Transverse colon (tissue), 4 donors: Measurements from ENCODE around the gene ZHX3. TPM values are rescaled to one million over a fixed set of nuclear protein-coding genes. Genes with fewer than 3 reads are reported as not detected.

Experiments used
- DNase-seq: peaks from one replicate; pipeline ENCODE4 v3.0.0-alpha.2; 2019
- H3K27ac ChIP-seq, 4 donors: fragments of 200-600 bp; sonication (generic); 2 replicates each; pipeline ENCODE4 v1.5.1; 2016 to 2018; ENCODE audit warnings: inconsistent platforms in 4 of 4
- H3K27me3 ChIP-seq: fragments of 200-600 bp; sonication (generic); 2 replicates; pipeline ENCODE4 v1.5.1; 2017; ENCODE audit warnings: inconsistent platforms
- H3K36me3 ChIP-seq, 4 donors: fragments of 200-600 bp; sonication (generic); 2 replicates each; pipeline ENCODE4 v1.5.1; 2017 to 2019; ENCODE audit warnings: inconsistent platforms in 4 of 4
- H3K4me1 ChIP-seq, 4 donors: fragments of 200-600 bp; sonication (generic); 2 replicates each; pipeline ENCODE4 v1.5.1; 2017 to 2020; ENCODE audit warnings: inconsistent platforms in 4 of 4
- H3K4me3 ChIP-seq, 4 donors: fragments of 200-600 bp; sonication (generic); 1 replicate in 1 of 4; 2 replicates in 3 of 4; pipeline versions ENCODE4 v1.5.1 to v1.6.1; 2017 to 2019; ENCODE audit warnings: inconsistent platforms in 4 of 4
- H3K9me3 ChIP-seq, 2 donors: fragments of 200-600 bp; sonication (generic); 2 replicates each; pipeline ENCODE4 v1.5.1; 2017 to 2019; ENCODE audit warnings: inconsistent platforms in 2 of 2
- EP300 ChIP-seq: sonication (generic); formaldehyde crosslinking; IDR thresholded peaks from one replicate; pipeline ENCODE4 v1.6.1; 2017; ENCODE audit warnings: antibody characterized with exemption, low read depth
- POLR2A ChIP-seq: fragments of 450-650 bp; IDR thresholded peaks from one replicate; pipeline ENCODE4 v1.6.1; 2016; ENCODE audit warnings: antibody characterized with exemption, mild to moderate bottlenecking, moderate library complexity
- POLR2AphosphoS5 ChIP-seq, 3 donors: sonication (generic); formaldehyde crosslinking; IDR thresholded peaks; one replicate each; pipeline ENCODE4 v1.6.1; 2016; ENCODE audit warnings: antibody characterized with exemption in 3 of 3
- WGBS, 2 donors: methylation state at CpG; one replicate each; pipeline ENCODE4 v1.1.5; 2018; ENCODE audit warnings: low coverage in 1 of 2; 5-methylcytosine and 5-hydroxymethylcytosine counted together
- in situ Hi-C, 4 donors: fragments of 200-750 bp; cut with MboI; loops; one replicate each; pipeline versions ENCODE4 v1.15.0 to v1.15.1; 2017; ENCODE audit warnings: low sequenced_read_pairs in 3 of 4, low pct_ligation_motif_present in 1 of 4, low pct_unique_long_range_greater_than_20kb in 1 of 4
- intact Hi-C: fragments of 100-400 bp; cut with DNase I; formaldehyde crosslinking; loops from one replicate; pipeline ENCODE4 v1.15.1; 2023; ENCODE audit warnings: low total_unique reads
- total RNA-seq, 4 donors: library from RNA; depleted of rRNA; stranded (reverse); fragments of >200 nt; gene quantifications; one replicate each; pipeline ENCODE4 v1.1.0, GENCODE V29; 2016
- TF ChIP-seq, protein P1 (sequence below), 5 experiments: fragments of 200-600 bp in 3 of 5; fragments of 450-650 bp in 2 of 5; sonication (generic) in 3 of 5; IDR thresholded peaks; 1 replicate in 2 of 5; 2 replicates in 3 of 5; pipeline ENCODE4 v1.5.1; 2016 to 2017; ENCODE audit warnings: antibody characterized with exemption in 5 of 5, inconsistent platforms in 3 of 5, mild to moderate bottlenecking in 2 of 5, moderate library complexity in 1 of 5

Gene ZHX3
- total RNA-seq, 4 donors from 2014 or later: 22.7 to 34.8 (median 26.4) TPM

DNA sequence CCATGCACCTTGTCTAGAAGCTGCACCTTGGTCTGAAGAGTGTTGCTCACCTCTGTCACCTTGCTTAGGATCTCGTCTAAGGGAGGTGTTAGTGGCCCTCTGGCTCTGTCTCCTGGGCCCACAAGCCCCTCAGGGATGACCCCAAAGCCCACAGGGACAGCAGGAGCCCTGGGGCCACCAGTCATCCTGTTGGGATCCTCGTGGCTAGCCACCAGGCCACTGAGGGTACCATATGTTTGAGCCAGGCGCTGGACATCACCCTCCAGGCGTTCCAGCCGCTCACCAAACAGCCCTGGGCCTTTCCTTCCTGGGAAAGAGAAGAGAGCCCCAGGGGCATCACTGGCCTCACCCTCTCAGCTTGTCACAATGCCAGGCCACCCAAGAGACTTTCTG is 45.2 kb upstream of the ZHX3 start:
- Histone ChIP-seq H3K36me3 (peaks cover 0 to under 1% (median 0%) of the 10 kb centered on the region in 4 donors), H3K27me3 (peaks cover 40% of the 10 kb centered on the region), H3K9me3 (no peaks in the 10 kb centered on the region), H3K4me3 (no peak overlapping the region), H3K4me1 (peaks cover 5 to 11% (median 9%) of the 10 kb centered on the region in 4 donors), H3K27ac (no peak overlapping the region)
- 78% methylated on average over 5 of the region's 5 CpGs; no CpG with 5 or more reads in 1 of the 2 donors for WGBS, 2 donors
- intact Hi-C loops (no loop called here), in situ Hi-C loops (no loop called here)
- TF ChIP-seq POLR2A (no peak), EP300 (no peak), POLR2AphosphoS5 (IDR thresholded peaks at IDR 0.05) (no peak)
- TF ChIP-seq, protein P1, sequence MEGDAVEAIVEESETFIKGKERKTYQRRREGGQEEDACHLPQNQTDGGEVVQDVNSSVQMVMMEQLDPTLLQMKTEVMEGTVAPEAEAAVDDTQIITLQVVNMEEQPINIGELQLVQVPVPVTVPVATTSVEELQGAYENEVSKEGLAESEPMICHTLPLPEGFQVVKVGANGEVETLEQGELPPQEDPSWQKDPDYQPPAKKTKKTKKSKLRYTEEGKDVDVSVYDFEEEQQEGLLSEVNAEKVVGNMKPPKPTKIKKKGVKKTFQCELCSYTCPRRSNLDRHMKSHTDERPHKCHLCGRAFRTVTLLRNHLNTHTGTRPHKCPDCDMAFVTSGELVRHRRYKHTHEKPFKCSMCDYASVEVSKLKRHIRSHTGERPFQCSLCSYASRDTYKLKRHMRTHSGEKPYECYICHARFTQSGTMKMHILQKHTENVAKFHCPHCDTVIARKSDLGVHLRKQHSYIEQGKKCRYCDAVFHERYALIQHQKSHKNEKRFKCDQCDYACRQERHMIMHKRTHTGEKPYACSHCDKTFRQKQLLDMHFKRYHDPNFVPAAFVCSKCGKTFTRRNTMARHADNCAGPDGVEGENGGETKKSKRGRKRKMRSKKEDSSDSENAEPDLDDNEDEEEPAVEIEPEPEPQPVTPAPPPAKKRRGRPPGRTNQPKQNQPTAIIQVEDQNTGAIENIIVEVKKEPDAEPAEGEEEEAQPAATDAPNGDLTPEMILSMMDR (IDR thresholded peaks at IDR 0.05): no peak
- DNase-seq: no peak

DNA sequence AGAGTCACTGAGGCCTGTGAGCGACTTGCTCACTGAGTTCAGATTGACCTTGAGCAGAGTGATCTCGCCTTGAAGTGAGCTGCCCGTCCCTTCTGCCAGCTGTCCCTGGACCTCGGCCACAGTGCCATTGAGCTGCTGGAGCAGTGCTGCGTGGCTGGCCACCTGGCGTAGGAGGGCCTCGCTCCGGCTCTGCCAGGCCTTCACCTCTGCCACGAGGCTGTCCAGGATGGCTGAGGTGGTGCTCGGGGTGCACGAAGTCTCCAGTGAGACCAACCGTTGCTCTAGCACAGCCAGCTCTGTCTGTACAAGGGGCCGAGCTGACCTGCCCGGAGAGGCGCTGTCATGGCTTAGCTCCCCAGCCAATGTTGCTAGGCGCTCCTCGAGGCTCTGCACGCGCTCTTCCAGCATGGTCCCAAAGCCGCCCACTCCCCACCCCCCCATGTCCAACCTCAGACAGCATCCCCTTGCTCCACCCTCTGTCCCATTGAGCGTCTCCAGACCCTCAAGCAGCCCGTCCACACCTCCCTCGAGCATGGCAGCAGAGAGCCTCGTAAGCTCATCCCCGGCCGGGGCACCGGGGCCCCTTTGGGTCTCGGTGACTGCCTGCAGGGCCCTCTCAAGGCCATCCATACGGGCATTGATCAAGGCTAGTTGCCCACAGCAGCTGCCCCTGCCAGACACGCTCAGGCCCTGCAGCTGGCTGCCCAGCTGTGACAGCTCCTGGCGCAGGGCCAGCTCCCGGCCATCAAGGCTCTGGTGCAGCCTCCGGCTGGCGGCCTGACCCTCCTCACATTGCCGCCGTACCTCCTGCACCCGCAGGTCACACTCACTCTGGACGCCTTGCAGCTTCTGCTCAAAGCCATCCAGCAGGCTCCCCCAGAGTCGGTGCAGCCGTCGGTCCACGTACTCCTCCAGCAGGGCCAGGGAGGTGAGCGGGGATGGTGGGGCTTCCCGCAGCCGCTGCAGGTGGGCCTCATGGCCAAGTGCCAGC is 44.5 kb upstream of the ZHX3 start:
- no peak overlapping the region for H3K4me3 ChIP-seq
- H3K9me3 ChIP-seq: no peaks in the 10 kb centered on the region
- in situ Hi-C loops (no loop called here), intact Hi-C loops (no loop called here)
- no peak overlapping the region for H3K27ac ChIP-seq
- 82 to 100% methylated on average over 1 to 43 of the region's 45 CpGs for WGBS, 2 donors
- TF ChIP-seq, protein P1 (IDR thresholded peaks at IDR 0.05): no peak
- no peak for TF ChIP-seq EP300
- TF ChIP-seq POLR2AphosphoS5 (IDR thresholded peaks at IDR 0.05): no peak
- TF ChIP-seq POLR2A: no peak
- no peak for DNase-seq
- peaks cover 33% of the 10 kb centered on the region for H3K27me3 ChIP-seq
- peaks cover 5 to 10% (median 9%) of the 10 kb centered on the region in 4 donors for H3K4me1 ChIP-seq
- H3K36me3 ChIP-seq: peaks cover 0 to 7% (median 0%) of the 10 kb centered on the region in 4 donors

DNA sequence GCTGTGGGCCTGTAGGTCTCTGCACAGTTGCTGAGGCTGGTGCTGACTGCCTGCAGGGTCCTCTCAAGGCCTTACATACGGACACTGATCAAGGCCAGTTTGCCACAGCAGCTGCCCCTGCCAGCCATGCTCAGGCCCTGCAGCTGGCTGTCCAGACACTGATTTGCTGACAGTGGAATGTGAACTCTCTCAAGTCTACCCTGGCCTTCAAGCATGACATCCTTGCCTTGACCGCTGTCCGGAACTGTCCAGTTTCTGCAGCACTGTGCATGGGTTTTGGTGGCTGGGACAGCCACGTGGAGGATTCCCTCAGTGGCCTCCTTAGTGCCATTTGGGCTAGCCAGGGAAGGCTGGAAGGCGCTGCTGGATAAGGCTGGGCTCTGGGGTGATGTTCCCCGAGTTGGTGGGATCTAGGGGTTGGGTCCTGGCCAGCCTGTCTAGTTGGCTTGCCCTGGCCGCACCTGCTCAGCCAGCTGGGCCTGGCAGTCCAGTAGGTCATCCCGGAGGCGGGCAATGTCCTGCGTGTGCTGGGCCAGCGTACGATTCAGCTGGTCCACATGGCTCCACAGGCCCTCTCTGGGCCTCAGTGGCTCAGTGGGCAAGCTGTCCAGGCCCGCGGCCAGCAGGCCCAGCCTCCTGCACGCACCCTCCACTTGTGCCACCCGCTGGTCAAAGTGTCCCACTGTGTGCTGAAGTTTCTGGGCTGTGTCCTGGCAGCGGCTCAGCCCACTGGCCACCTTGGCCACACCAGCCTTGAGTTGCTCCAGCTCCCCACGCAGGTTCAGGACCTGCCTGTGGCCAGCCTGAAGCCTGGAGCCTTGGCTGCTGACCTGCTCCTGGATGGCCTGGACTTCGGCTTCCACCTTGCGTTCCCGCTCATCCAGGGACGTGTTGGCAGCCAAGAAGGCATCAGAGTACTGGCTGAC is 43.6 kb upstream of the ZHX3 start:
- intact Hi-C loops: no loop called here
- H3K4me1 ChIP-seq: peaks cover 5 to 6% (median 5%) of the 10 kb centered on the region in 4 donors
- TF ChIP-seq, protein P1 (IDR thresholded peaks at IDR 0.05): no peak
- TF ChIP-seq EP300: no peak
- no peak for TF ChIP-seq POLR2AphosphoS5 (IDR thresholded peaks at IDR 0.05)
- no peak for TF ChIP-seq POLR2A
- no peaks in the 10 kb centered on the region for H3K9me3 ChIP-seq
- H3K4me3 ChIP-seq: no peak overlapping the region
- H3K36me3 ChIP-seq: peaks cover 0 to 7% (median 0%) of the 10 kb centered on the region in 4 donors
- H3K27ac ChIP-seq: no peak overlapping the region
- 83% methylated on average over 20 of the region's 22 CpGs; no CpG with 5 or more reads in 1 of the 2 donors for WGBS, 2 donors
- H3K27me3 ChIP-seq: peaks cover 25% of the 10 kb centered on the region
- DNase-seq: no peak
- in situ Hi-C loops: no loop called here
